ENCODE results near the gene BIRC5.

DNA sequence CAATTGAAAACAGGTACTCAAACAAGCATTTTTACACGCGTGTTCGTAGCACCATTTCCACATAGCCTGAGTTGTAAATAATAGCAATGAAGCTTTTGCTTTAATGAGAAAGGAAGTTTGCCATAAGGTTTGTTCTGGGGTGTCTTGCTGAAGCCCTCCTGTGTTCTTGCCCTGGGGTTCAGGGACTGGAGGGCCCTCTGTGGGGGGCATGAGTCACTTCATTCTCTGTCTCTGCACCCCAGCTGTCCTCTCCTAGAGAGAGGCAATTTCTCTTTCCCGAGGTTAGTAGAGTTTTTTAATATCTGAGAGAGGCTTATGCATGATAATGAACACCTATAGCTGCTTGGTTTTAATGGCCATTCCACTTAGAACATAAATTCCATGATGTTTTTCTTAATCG lies 17.3 kb upstream of the BIRC5 start:
- TF ChIP-seq POLR2AphosphoS5 (IDR thresholded peaks at IDR 0.05) (no peak), POLR2A (IDR thresholded peaks at IDR 0.05) (no peak), EP300 (IDR thresholded peaks at IDR 0.05; ENCODE audit: low read depth) (no peak)
- TF ChIP-seq, protein P1, sequence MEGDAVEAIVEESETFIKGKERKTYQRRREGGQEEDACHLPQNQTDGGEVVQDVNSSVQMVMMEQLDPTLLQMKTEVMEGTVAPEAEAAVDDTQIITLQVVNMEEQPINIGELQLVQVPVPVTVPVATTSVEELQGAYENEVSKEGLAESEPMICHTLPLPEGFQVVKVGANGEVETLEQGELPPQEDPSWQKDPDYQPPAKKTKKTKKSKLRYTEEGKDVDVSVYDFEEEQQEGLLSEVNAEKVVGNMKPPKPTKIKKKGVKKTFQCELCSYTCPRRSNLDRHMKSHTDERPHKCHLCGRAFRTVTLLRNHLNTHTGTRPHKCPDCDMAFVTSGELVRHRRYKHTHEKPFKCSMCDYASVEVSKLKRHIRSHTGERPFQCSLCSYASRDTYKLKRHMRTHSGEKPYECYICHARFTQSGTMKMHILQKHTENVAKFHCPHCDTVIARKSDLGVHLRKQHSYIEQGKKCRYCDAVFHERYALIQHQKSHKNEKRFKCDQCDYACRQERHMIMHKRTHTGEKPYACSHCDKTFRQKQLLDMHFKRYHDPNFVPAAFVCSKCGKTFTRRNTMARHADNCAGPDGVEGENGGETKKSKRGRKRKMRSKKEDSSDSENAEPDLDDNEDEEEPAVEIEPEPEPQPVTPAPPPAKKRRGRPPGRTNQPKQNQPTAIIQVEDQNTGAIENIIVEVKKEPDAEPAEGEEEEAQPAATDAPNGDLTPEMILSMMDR (IDR thresholded peaks at IDR 0.05) = no peak
